Gastroesophageal sphincter (tissue), 4 donors: ENCODE results near the gene PTGDS. TPM values are rescaled to one million over a fixed set of nuclear protein-coding genes. Genes with fewer than 3 reads are reported as not detected.

Source experiments
- ATAC-seq: fragments of 150-250 bp; one replicate; pipeline ENCODE4 v1.9.1; 2016; ENCODE audit warnings: mild to moderate bottlenecking, moderate library complexity
- H3K27ac ChIP-seq, 4 donors: fragments of 200-600 bp; sonication (generic) in 3 of 4; 1 replicate in 3 of 4; 2 replicates in 1 of 4; pipeline ENCODE4 v1.5.1; 2016 to 2019
- H3K27me3 ChIP-seq: fragments of 200-600 bp; sonication (generic); one replicate; pipeline ENCODE4 v1.5.1; 2019
- H3K36me3 ChIP-seq, 2 donors: fragments of 200-600 bp; sonication (generic); one replicate each; pipeline ENCODE4 v1.5.1; 2019; ENCODE audit warnings: control low read depth in 1 of 2
- H3K4me1 ChIP-seq, 3 donors: fragments of 200-600 bp; sonication (generic); 1 replicate in 2 of 3; 2 replicates in 1 of 3; pipeline ENCODE4 v1.5.1; 2016 to 2019; ENCODE audit warnings: control low read depth in 2 of 3
- H3K4me3 ChIP-seq, 2 donors: fragments of 200-600 bp; sonication (generic); one replicate each; pipeline ENCODE4 v1.5.1; 2019; ENCODE audit warnings: mild to moderate bottlenecking in 1 of 2, moderate library complexity in 1 of 2
- H3K9me3 ChIP-seq, 3 donors: fragments of 200-600 bp; sonication (generic); one replicate each; pipeline ENCODE4 v1.5.1; 2017 to 2019; ENCODE audit warnings: control low read depth in 2 of 3
- CTCF ChIP-seq, 4 experiments: fragments of 200-600 bp in 2 of 4; fragments of 450-650 bp in 2 of 4; sonication (generic) in 1 of 4; IDR thresholded peaks; one replicate each; pipeline ENCODE4 v1.5.1; 2017 to 2019; ENCODE audit warnings: antibody characterized with exemption in 4 of 4, mild to moderate bottlenecking in 2 of 4, moderate library complexity in 2 of 4
- EP300 ChIP-seq: sonication (generic); formaldehyde crosslinking; IDR thresholded peaks from one replicate; pipeline ENCODE4 v1.6.1; 2017; ENCODE audit warnings: antibody characterized with exemption, mild to moderate bottlenecking
- POLR2A ChIP-seq, 2 donors: fragments of 450-650 bp; IDR thresholded peaks; one replicate each; pipeline ENCODE4 v1.6.1; 2017; ENCODE audit warnings: antibody characterized with exemption in 2 of 2, mild to moderate bottlenecking in 2 of 2, moderate library complexity in 1 of 2
- POLR2AphosphoS5 ChIP-seq: sonication (generic); formaldehyde crosslinking; IDR thresholded peaks from one replicate; pipeline ENCODE4 v1.6.1; 2017; ENCODE audit warnings: antibody characterized with exemption
- WGBS, 2 donors: methylation state at CpG; one replicate each; pipeline ENCODE4 v1.1.5; 2018; ENCODE audit warnings: low coverage in 1 of 2; 5-methylcytosine and 5-hydroxymethylcytosine counted together
- total RNA-seq, 4 donors: library from RNA; depleted of rRNA; stranded (reverse); fragments of >200 nt; gene quantifications; one replicate each; pipeline ENCODE4 v1.1.0, GENCODE V29; 2016

Gene PTGDS
- total RNA-seq, 4 donors from 2014 or later: 7.4 to 132 (median 29.7) TPM

DNA sequence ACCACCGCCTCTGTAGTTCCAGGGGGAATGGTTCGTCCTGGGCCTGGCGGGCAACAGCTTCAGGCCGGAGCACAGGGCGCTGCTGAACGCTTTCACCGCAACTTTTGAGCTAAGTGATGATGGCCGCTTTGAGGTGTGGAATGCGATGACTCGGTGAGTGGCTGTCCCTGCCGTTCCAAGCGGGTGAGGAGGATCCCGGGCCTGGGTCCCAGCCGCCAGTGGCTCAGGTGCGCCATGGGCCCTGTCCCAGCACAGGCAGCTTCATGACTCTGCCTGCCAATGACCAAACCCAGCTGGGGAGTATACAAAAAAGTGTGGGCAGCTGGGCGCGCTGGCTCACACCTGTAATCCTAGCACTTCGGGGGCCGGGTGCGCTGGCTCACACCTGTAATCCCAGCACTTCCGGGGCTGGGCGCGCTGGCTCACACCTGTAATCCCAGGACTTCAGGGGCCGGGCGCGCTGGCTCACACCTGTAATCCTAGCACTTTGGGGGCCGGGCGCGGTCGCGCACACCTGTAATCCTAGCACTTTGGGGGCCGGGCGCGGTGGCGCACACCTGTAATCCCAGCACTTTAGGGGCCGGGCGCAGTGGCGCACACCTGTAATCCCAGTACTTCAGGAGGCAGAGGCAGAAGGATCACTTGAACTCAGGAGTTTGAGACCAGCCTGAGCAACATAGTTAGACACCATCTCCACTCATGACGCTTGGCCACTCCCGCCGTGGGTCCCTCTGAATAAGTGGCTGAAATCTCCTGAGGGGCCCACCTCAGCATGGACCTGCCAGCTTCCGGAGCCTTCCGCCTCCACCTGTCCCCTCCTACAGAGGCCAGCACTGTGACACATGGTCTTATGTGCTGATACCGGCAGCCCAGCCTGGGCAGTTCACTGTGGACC lies 24.2 kb upstream of the PTGDS start:
- no peak for ATAC-seq
- TF ChIP-seq CTCF (IDR thresholded peaks at IDR 0.05): no peak
- no peak for TF ChIP-seq POLR2AphosphoS5
- TF ChIP-seq EP300: no peak
- no peak for TF ChIP-seq POLR2A (IDR thresholded peaks at IDR 0.05)
- Histone ChIP-seq H3K4me3 (no peak overlapping the region), H3K4me1 (peaks cover 0 to 24% (median 8%) of the 10 kb centered on the region in 3 donors), H3K27me3 (no peaks in the 10 kb centered on the region), H3K9me3 (no peaks in the 10 kb centered on the region), H3K36me3 (no peaks in the 10 kb centered on the region), H3K27ac (no peak overlapping the region)
- WGBS, 2 donors: no CpG with 5 or more reads among the region's 44 CpGs

DNA sequence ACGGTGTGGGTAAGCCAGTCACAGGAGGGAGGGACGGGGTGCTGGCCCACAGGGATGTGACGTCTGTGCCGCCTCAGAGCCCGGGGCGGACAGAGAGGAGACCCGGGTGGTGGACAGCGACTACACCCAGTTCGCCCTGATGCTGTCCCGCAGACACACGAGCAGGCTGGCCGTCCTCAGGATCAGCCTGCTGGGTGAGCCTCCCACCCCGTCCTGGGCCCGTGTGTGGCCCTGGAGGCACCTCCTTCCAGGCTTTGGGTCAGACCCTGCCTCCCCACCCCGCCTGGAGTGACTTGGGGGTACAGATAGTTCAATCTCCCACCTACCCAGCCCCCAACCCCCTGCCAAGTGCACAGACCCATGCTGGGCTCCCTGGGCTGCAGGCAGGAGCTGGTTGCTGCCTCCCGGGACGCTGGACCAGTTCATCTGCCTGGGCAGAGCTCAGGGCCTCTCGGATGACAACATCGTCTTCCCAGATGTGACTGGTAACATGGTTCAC lies 23.5 kb upstream of the PTGDS start:
- peaks cover 0 to 19% (median 8%) of the 10 kb centered on the region in 3 donors for H3K4me1 ChIP-seq
- peaks cover 1% of the 10 kb centered on the region for H3K27me3 ChIP-seq
- H3K27ac ChIP-seq: no peak overlapping the region
- no peaks in the 10 kb centered on the region for H3K9me3 ChIP-seq
- H3K36me3 ChIP-seq: no peaks in the 10 kb centered on the region
- H3K4me3 ChIP-seq: no peak overlapping the region
- ATAC-seq: no peak
- WGBS, 2 donors: no CpG with 5 or more reads among the region's 19 CpGs
- no peak for TF ChIP-seq EP300

GRCh38 chr9:136954270-136955083 lies 22.8 kb upstream of the PTGDS start:
- no peak overlapping the region for H3K27ac ChIP-seq
- peaks cover 7% of the 10 kb centered on the region for H3K27me3 ChIP-seq
- peaks cover 0 to 12% (median 4%) of the 10 kb centered on the region in 3 donors for H3K4me1 ChIP-seq
- TF ChIP-seq CTCF (IDR thresholded peaks at IDR 0.05): no peak
- TF ChIP-seq EP300: no peak
- no peak for TF ChIP-seq POLR2A (IDR thresholded peaks at IDR 0.05)
- TF ChIP-seq POLR2AphosphoS5: no peak
- no peak overlapping the region for H3K4me3 ChIP-seq
- H3K36me3 ChIP-seq: no peaks in the 10 kb centered on the region
- no peaks in the 10 kb centered on the region for H3K9me3 ChIP-seq
- 86% methylated on average over 10 of the region's 25 CpGs; no CpG with 5 or more reads in 1 of the 2 donors for WGBS, 2 donors
- ATAC-seq: no peak

DNA sequence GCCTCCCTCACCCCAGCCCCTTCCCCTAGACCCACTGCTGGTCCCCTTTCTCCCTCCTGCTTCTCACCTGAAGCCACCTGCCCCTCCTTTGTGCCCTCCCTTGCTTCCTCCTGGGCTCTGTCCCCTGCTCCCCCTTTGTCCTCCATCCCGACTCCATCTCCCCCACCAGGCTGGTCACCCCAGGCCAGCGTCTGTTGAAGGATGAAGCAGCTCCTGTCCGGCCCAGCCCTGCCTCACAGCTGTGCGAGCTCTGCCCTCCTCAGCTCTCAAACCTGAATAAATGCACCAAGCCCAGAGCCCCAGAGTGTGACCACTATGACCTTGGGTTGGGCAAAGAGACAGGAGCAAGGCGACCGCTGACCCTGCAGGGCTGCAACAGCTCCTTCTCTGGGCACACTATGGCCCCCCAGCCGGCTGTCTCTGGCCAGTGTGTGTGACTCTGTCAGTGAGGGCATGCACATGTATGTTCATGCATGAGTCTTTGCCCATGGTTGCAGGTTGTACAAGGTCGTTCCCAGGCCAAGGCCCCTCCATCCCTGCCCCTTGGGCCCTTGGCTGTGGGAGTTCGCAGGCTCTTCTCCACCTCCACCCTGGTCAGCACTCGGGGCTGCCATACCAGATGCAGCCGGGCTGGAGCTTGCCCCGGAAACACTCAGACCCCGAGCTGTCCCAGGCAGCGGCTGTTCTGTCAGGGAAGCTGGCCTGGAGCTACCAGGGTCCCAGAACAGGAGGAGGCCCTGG lies 21.9 kb upstream of the PTGDS start:
- Histone ChIP-seq H3K9me3 (no peaks in the 10 kb centered on the region), H3K4me3 (no peak overlapping the region), H3K27me3 (peaks cover 12% of the 10 kb centered on the region), H3K27ac (no peak overlapping the region), H3K4me1 (peaks cover 0 to 5% (median 2%) of the 10 kb centered on the region in 3 donors), H3K36me3 (no peaks in the 10 kb centered on the region)
- TF ChIP-seq POLR2A (IDR thresholded peaks at IDR 0.05) (no peak), CTCF (IDR thresholded peaks at IDR 0.05) (no peak), EP300 (no peak), POLR2AphosphoS5 (no peak)
- WGBS, 2 donors: 92% methylated on average over 5 of the region's 14 CpGs; no CpG with 5 or more reads in 1 of the 2 donors
- ATAC-seq: no peak

DNA sequence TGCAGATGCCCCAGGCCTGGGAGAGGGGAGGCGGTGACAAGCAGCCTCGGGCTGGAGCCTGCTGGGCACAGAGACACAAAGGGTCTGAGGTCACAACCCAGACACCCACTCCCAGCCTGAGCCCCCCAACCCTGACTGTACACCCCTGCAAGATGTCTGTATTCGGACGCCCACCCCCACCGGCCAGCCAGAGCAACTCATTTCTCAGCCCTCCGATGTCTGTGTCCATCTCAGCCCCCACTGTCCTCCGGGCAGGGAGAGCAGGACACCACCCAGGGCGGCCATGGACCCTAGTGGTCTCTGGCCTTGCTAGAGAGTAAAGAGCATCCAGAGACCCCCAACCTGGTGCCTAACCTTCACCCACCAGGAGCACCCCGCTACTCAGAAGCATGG lies 21.4 kb upstream of the PTGDS start:
- TF ChIP-seq CTCF (IDR thresholded peaks at IDR 0.05): no peak
- TF ChIP-seq EP300: no peak
- no peak for TF ChIP-seq POLR2A (IDR thresholded peaks at IDR 0.05)
- TF ChIP-seq POLR2AphosphoS5: no peak
- no CpG with 5 or more reads among the region's 9 CpGs for WGBS, 2 donors
- H3K4me3 ChIP-seq: no peak overlapping the region

More for the DNA sequence above, 21.4 kb upstream of the PTGDS start:
- Histone ChIP-seq H3K36me3 (no peaks in the 10 kb centered on the region), H3K9me3 (no peaks in the 10 kb centered on the region), H3K27me3 (peaks cover 12% of the 10 kb centered on the region), H3K27ac (no peak overlapping the region), H3K4me1 (no peaks in the 10 kb centered on the region)
- no peak for ATAC-seq
